Activated CD4-positive, alpha-beta T cell treated with anti-CD3 and anti-CD28 coated beads, Interleukin-2, amount 50 U/mL, for 4 hours (primary cell): Measurements from ENCODE around the gene GAD2.

ENCODE experiments used
- DNase-seq, 2 experiments: peaks; one replicate each; pipeline ENCODE4 v3.0.0-alpha.2; 2020

The GAD2 gene

GRCh38 chr10:26225322-26225721 lies 8.7 kb downstream of the GAD2 start:
- no peak for DNase-seq

- no peak for DNase-seq
Measured at GRCh38 chr10:26227786-26228185, 11.2 kb downstream of the GAD2 start.

GRCh38 chr10:26232174-26232573 lies 15.6 kb downstream of the GAD2 start:
- no peak for DNase-seq

- no peak for DNase-seq
Measured at GRCh38 chr10:26235761-26236160, 19.2 kb downstream of the GAD2 start.

GRCh38 chr10:26238378-26238777 lies 21.8 kb downstream of the GAD2 start:
- no peak for DNase-seq

- DNase-seq = no peak
Measured at GRCh38 chr10:26242706-26243350, 26.3 kb downstream of the GAD2 start.

- no peak for DNase-seq
Measured at GRCh38 chr10:26243351-26243720, 26.8 kb downstream of the GAD2 start.

GRCh38 chr10:26249681-26250080 lies 33.1 kb downstream of the GAD2 start:
- DNase-seq = no peak

GRCh38 chr10:26251925-26252324 lies 35.4 kb downstream of the GAD2 start:
- DNase-seq = no peak

GRCh38 chr10:26254616-26255015 lies 38.0 kb downstream of the GAD2 start:
- no peak for DNase-seq

- no peak for DNase-seq
Measured at GRCh38 chr10:26259341-26259740, 42.8 kb downstream of the GAD2 start.

- DNase-seq = no peak
Measured at GRCh38 chr10:26269754-26270153, 53.2 kb downstream of the GAD2 start.

- no peak for DNase-seq
Measured at GRCh38 chr10:26274391-26274790, 57.8 kb downstream of the GAD2 start.

GRCh38 chr10:26278295-26278694 lies 61.7 kb downstream of the GAD2 start:
- no peak for DNase-seq

- DNase-seq = no peak
Measured at GRCh38 chr10:26290236-26290635, 73.7 kb downstream of the GAD2 start.

GRCh38 chr10:26291721-26292480 lies 75.3 kb downstream of the GAD2 start:
- no peak for DNase-seq

- DNase-seq = no peak
Measured at GRCh38 chr10:26296360-26296759, 79.8 kb downstream of the GAD2 start.

- DNase-seq = no peak
Measured at GRCh38 chr10:26300001-26300400, 83.4 kb downstream of the GAD2 start.

GRCh38 chr10:26303366-26303765 lies 86.8 kb downstream of the GAD2 start:
- no peak for DNase-seq

GRCh38 chr10:26310361-26310760 lies 93.8 kb downstream of the GAD2 start:
- DNase-seq = no peak

- DNase-seq = no peak
Measured at GRCh38 chr10:26311383-26311940, 94.9 kb downstream of the GAD2 start.

GRCh38 chr10:26314265-26315013 lies 97.9 kb downstream of the GAD2 start:
- no peak for DNase-seq

- no peak for DNase-seq
Measured at GRCh38 chr10:26318672-26319071, 102.1 kb downstream of the GAD2 start.

GRCh38 chr10:26323219-26323618 lies 106.6 kb downstream of the GAD2 start:
- no peak for DNase-seq
